Measurements from ENCODE around the gene ACOXL. TPM values are rescaled to one million over a fixed set of nuclear protein-coding genes. Genes with fewer than 3 reads are reported as not detected.

ACOXL gene
- total and polyA plus RNA-seq, 9 of the 15 experiments (the other 6 are each of a cell fraction or from before 2014, with no cell fraction given) = 0.31 to 0.56 TPM; not detected in 7

GRCh38 chr2:111069722-111070121 is 337.3 kb downstream of the ACOXL start:
- no peak overlapping the region for H3K9ac ChIP-seq (ENCODE audit: insufficient read depth in 1 of 2, low read depth in 2 of 2, low read length in 2 of 2)
- H3K27ac ChIP-seq (ENCODE audit: extremely low read depth, low read depth, low read length) = no peak overlapping the region
- no peaks in the 10 kb centered on the region for H4K20me1 ChIP-seq (replicated peaks; ENCODE audit: control insufficient read depth, insufficient read depth, low read length)
- H3K36me3 ChIP-seq (ENCODE audit: control insufficient read depth, insufficient read depth, low read length) = no peaks in the 10 kb centered on the region
- H3K9me3 ChIP-seq (replicated peaks; ENCODE audit: control insufficient read depth, insufficient read depth, low read depth, low read length) = no peaks in the 10 kb centered on the region
- DNase-seq (ENCODE audit: extremely low read depth in 1 of 4, low spot score in 3 of 4) (peak; percentile 14 to 28 (median 18)), FAIRE-seq (no peak), ATAC-seq (peak; percentile 80)
- ChIA-PET CTCF (ENCODE audit: low intra/inter-chr PET ratio) (no interaction called here), POLR2A (no interaction called here)
- H3K9me1 ChIP-seq (ENCODE audit: control insufficient read depth, insufficient read depth, low read length) = no peaks in the 10 kb centered on the region
- in situ Hi-C loops (cut with MboI) = no loop called here
- H2AFZ ChIP-seq (ENCODE audit: low read depth, low read length) = no peak overlapping the region
- intact Hi-C loops (cut with micrococcal nuclease) = no loop called here
- no peaks in the 10 kb centered on the region for H3K4me1 ChIP-seq (replicated peaks in 1 of 2; ENCODE audit: control insufficient read depth in 2 of 2, insufficient read depth in 2 of 2, low read length in 2 of 2)
- peaks cover 4 to 5% of the 10 kb centered on the region in 2 experiments; a peak in 3 of 5 replicates for H3K27me3 ChIP-seq (ENCODE audit: control insufficient read depth in 2 of 2, insufficient read depth in 2 of 2, low read length in 2 of 2)
- H3K79me2 ChIP-seq (ENCODE audit: control insufficient read depth, insufficient read depth, low read length) = no peaks in the 10 kb centered on the region
- H3K4me2 ChIP-seq (ENCODE audit: insufficient read depth, low read length) = no peak overlapping the region
- 6% methylated on average over 3 of the region's 3 CpGs for WGBS (ENCODE audit: insufficient coverage, low coverage, missing lambda C conversion rate)
- no TSS peak for BruUV-seq (replicated peaks)
- no peak overlapping the region for H3K4me3 ChIP-seq
- TF ChIP-seq NR2C2 (CRISPR knock-in tag; IDR thresholded peaks at IDR 0.05) (no peak), NR2C2 (tag; IDR thresholded peaks at IDR 0.05) (no peak), XRCC4 (IDR thresholded peaks at IDR 0.05; ENCODE audit: extremely low read depth, insufficient read depth, insufficient read length) (no peak), RBM22 (IDR thresholded peaks at IDR 0.05; ENCODE audit: low read depth, low read length, poor library complexity, severe bottlenecking) (no peak), HMGN3 (IDR thresholded peaks at IDR 0.05; ENCODE audit: borderline replicate concordance, extremely low read depth, insufficient read length, low read depth, low read length) (no peak), PCBP1 (IDR thresholded peaks at IDR 0.05; ENCODE audit: low read depth, low read length, poor library complexity, severe bottlenecking) (no peak), ZFP1 (CRISPR knock-in tag; IDR thresholded peaks at IDR 0.05) (no peak), RBFOX2 (IDR thresholded peaks at IDR 0.05; ENCODE audit: low read depth, low read length) (no peak), RAD21 (CRISPR knock-in tag; conservative IDR thresholded peaks at IDR 0.05 in 1 of 2, IDR thresholded peaks at IDR 0.05 in 1 of 2) (peak in 1 of 2 experiments; percentile 36; a peak in 1 of 4 replicates), PPARD (CRISPR knock-in tag; IDR thresholded peaks at IDR 0.05) (no peak), RFX7 (CRISPR knock-in tag; IDR thresholded peaks at IDR 0.05) (no peak), HMG20B (CRISPR knock-in tag; IDR thresholded peaks at IDR 0.05) (no peak), ZNF407 (IDR thresholded peaks at IDR 0.05; ENCODE audit: low read depth) (no peak), SMC3 (conservative IDR thresholded peaks at IDR 0.05; ENCODE audit: insufficient read depth, low read depth, low read length) (0 out of 2 replicates have a peak, but pooled peaks have one; percentile 16), ARID1B (IDR thresholded peaks at IDR 0.05) (no peak)

Measured in K562 (cell line).